H1 (cell line): Measurements from ENCODE around the gene QSOX2. TPM values are rescaled to one million over a fixed set of nuclear protein-coding genes. Genes with fewer than 3 reads are reported as not detected.

Experiments used
- BCL11A ChIP-seq, 2 experiments: IDR thresholded peaks; one replicate each; pipeline ENCODE4 v1.6.1; 2011; ENCODE audit warnings: low read depth in 2 of 2, low read length in 2 of 2, mild to moderate bottlenecking in 2 of 2
- GABPA ChIP-seq: IDR thresholded peaks from 2 replicates; pipeline ENCODE4 v1.6.1; 2011; ENCODE audit warnings: mild to moderate bottlenecking, low read length, moderate library complexity, borderline replicate concordance; ENCODE audit not compliant: insufficient read depth
- SP4 ChIP-seq: IDR thresholded peaks from 2 replicates; pipeline ENCODE4 v1.6.1; 2012; ENCODE audit warnings: low read length, inconsistent platforms
- polyA plus RNA-seq, 7 experiments: library from polyadenylated mRNA; depleted of rRNA in 3 of 7; stranded (reverse) in 5 of 7; unstranded in 2 of 7; fragments of >200 nt in 5 of 7; fragments of 200-250 nt in 2 of 7; gene quantifications; 1 replicate in 5 of 7; 2 replicates in 1 of 7; 4 replicates in 1 of 7; pipeline versions ENCODE4 v1.2.1 to v1.2.3, GENCODE V29; 2011 to 2013; ENCODE audit warnings: missing spikeins in 2 of 7, mixed read lengths in 2 of 7
- total RNA-seq: library from RNA; stranded (reverse); fragmentation: NEBNext Ultra II Directional; extraction: Animal tissue kit (Norgen Biotek cat#: 25700); gene quantifications from 2 replicates; pipeline ENCODE4 v1.2.1, GENCODE V29; 2021
- TF ChIP-seq, protein P1 (sequence below): fragments of 300-600 bp; sonication (generic); IDR thresholded peaks from 2 replicates; pipeline ENCODE4 v1.7.1; 2012; ENCODE audit warnings: low read length, moderate library complexity, mild to moderate bottlenecking, inconsistent platforms; ENCODE audit not compliant: insufficient replicate concordance

The QSOX2 gene
- total and polyA plus RNA-seq, 2 of the 8 experiments (the other 6 are each of a cell fraction or from before 2014, with no cell fraction given), result 18.0 to 28.6 TPM

GRCh38 chr9:136253246-136254130 lies 7.9 kb upstream of the QSOX2 start (continued):
- TF ChIP-seq, protein P1, sequence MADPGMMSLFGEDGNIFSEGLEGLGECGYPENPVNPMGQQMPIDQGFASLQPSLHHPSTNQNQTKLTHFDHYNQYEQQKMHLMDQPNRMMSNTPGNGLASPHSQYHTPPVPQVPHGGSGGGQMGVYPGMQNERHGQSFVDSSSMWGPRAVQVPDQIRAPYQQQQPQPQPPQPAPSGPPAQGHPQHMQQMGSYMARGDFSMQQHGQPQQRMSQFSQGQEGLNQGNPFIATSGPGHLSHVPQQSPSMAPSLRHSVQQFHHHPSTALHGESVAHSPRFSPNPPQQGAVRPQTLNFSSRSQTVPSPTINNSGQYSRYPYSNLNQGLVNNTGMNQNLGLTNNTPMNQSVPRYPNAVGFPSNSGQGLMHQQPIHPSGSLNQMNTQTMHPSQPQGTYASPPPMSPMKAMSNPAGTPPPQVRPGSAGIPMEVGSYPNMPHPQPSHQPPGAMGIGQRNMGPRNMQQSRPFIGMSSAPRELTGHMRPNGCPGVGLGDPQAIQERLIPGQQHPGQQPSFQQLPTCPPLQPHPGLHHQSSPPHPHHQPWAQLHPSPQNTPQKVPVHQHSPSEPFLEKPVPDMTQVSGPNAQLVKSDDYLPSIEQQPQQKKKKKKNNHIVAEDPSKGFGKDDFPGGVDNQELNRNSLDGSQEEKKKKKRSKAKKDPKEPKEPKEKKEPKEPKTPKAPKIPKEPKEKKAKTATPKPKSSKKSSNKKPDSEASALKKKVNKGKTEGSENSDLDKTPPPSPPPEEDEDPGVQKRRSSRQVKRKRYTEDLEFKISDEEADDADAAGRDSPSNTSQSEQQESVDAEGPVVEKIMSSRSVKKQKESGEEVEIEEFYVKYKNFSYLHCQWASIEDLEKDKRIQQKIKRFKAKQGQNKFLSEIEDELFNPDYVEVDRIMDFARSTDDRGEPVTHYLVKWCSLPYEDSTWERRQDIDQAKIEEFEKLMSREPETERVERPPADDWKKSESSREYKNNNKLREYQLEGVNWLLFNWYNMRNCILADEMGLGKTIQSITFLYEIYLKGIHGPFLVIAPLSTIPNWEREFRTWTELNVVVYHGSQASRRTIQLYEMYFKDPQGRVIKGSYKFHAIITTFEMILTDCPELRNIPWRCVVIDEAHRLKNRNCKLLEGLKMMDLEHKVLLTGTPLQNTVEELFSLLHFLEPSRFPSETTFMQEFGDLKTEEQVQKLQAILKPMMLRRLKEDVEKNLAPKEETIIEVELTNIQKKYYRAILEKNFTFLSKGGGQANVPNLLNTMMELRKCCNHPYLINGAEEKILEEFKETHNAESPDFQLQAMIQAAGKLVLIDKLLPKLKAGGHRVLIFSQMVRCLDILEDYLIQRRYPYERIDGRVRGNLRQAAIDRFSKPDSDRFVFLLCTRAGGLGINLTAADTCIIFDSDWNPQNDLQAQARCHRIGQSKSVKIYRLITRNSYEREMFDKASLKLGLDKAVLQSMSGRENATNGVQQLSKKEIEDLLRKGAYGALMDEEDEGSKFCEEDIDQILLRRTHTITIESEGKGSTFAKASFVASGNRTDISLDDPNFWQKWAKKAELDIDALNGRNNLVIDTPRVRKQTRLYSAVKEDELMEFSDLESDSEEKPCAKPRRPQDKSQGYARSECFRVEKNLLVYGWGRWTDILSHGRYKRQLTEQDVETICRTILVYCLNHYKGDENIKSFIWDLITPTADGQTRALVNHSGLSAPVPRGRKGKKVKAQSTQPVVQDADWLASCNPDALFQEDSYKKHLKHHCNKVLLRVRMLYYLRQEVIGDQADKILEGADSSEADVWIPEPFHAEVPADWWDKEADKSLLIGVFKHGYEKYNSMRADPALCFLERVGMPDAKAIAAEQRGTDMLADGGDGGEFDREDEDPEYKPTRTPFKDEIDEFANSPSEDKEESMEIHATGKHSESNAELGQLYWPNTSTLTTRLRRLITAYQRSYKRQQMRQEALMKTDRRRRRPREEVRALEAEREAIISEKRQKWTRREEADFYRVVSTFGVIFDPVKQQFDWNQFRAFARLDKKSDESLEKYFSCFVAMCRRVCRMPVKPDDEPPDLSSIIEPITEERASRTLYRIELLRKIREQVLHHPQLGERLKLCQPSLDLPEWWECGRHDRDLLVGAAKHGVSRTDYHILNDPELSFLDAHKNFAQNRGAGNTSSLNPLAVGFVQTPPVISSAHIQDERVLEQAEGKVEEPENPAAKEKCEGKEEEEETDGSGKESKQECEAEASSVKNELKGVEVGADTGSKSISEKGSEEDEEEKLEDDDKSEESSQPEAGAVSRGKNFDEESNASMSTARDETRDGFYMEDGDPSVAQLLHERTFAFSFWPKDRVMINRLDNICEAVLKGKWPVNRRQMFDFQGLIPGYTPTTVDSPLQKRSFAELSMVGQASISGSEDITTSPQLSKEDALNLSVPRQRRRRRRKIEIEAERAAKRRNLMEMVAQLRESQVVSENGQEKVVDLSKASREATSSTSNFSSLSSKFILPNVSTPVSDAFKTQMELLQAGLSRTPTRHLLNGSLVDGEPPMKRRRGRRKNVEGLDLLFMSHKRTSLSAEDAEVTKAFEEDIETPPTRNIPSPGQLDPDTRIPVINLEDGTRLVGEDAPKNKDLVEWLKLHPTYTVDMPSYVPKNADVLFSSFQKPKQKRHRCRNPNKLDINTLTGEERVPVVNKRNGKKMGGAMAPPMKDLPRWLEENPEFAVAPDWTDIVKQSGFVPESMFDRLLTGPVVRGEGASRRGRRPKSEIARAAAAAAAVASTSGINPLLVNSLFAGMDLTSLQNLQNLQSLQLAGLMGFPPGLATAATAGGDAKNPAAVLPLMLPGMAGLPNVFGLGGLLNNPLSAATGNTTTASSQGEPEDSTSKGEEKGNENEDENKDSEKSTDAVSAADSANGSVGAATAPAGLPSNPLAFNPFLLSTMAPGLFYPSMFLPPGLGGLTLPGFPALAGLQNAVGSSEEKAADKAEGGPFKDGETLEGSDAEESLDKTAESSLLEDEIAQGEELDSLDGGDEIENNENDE, result no peak
- TF ChIP-seq GABPA (no peak), BCL11A (IDR thresholded peaks at IDR 0.05; ENCODE audit: low read depth in 2 of 2, low read length in 2 of 2) (no peak), SP4 (no peak)
